Spleen (tissue), 7 donors: ENCODE results near the gene MOB3B.

Source experiments
- POLR2A ChIP-seq, 3 donors: fragments of 450-650 bp; IDR thresholded peaks; one replicate each; pipeline ENCODE4 v1.5.1; 2017; ENCODE audit warnings: antibody characterized with exemption in 3 of 3, mild to moderate bottlenecking in 1 of 3
- TF ChIP-seq, protein P1 (sequence below), 11 experiments: fragments of 200-600 bp in 7 of 11; fragments of 450-650 bp in 4 of 11; sonication (generic) in 4 of 11; IDR thresholded peaks in 8 of 11; conservative IDR thresholded peaks in 3 of 11; 1 replicate in 7 of 11; 2 replicates in 4 of 11; pipeline versions ENCODE4 v1.4.0 to v1.8.0; 2016 to 2021; ENCODE audit warnings: antibody characterized with exemption in 11 of 11, inconsistent platforms in 4 of 11, mild to moderate bottlenecking in 1 of 11
- donor health status: DM: no; HTN: no; CAD: no; lungs with moderate emphysema.
- donor health status: DM: no; HTN: no; CAD: no.
- donor health status: DM: no; HTN: no; CAD: no.

GRCh38 chr9:27407491-27407890 is 122.1 kb downstream of the MOB3B start:
- TF ChIP-seq, protein P1, sequence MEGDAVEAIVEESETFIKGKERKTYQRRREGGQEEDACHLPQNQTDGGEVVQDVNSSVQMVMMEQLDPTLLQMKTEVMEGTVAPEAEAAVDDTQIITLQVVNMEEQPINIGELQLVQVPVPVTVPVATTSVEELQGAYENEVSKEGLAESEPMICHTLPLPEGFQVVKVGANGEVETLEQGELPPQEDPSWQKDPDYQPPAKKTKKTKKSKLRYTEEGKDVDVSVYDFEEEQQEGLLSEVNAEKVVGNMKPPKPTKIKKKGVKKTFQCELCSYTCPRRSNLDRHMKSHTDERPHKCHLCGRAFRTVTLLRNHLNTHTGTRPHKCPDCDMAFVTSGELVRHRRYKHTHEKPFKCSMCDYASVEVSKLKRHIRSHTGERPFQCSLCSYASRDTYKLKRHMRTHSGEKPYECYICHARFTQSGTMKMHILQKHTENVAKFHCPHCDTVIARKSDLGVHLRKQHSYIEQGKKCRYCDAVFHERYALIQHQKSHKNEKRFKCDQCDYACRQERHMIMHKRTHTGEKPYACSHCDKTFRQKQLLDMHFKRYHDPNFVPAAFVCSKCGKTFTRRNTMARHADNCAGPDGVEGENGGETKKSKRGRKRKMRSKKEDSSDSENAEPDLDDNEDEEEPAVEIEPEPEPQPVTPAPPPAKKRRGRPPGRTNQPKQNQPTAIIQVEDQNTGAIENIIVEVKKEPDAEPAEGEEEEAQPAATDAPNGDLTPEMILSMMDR (IDR thresholded peaks at IDR 0.05 in 8 of 11, conservative IDR thresholded peaks at IDR 0.05 in 3 of 11): no peak
- TF ChIP-seq POLR2A (IDR thresholded peaks at IDR 0.05): no peak
